ENCODE results near the gene COL23A1.

Gene COL23A1

GRCh38 chr5:178458140-178458539 lies 132.1 kb downstream of the COL23A1 start:
- DNase-seq (ENCODE audit: low read depth), result no peak

GRCh38 chr5:178457471-178457870 lies 132.7 kb downstream of the COL23A1 start:
- no peak for DNase-seq (ENCODE audit: low read depth)

GRCh38 chr5:178455480-178455835 lies 134.7 kb downstream of the COL23A1 start:
- DNase-seq (ENCODE audit: low read depth), result no peak

GRCh38 chr5:178454821-178455479 lies 135.2 kb downstream of the COL23A1 start:
- no peak for DNase-seq (ENCODE audit: low read depth)

- DNase-seq (ENCODE audit: low read depth), result no peak
Measured at GRCh38 chr5:178454303-178454702, 135.9 kb downstream of the COL23A1 start.

- DNase-seq (ENCODE audit: low read depth), result no peak
Measured at GRCh38 chr5:178453224-178453623, 137.0 kb downstream of the COL23A1 start.

GRCh38 chr5:178450121-178451028 lies 139.8 kb downstream of the COL23A1 start:
- DNase-seq (ENCODE audit: low read depth), result no peak

- no peak for DNase-seq (ENCODE audit: low read depth)
Measured at GRCh38 chr5:178449163-178450070, 140.8 kb downstream of the COL23A1 start.

GRCh38 chr5:178445534-178445933 lies 144.7 kb downstream of the COL23A1 start:
- DNase-seq (ENCODE audit: low read depth), result no peak

GRCh38 chr5:178442405-178443257 lies 147.6 kb downstream of the COL23A1 start:
- DNase-seq (ENCODE audit: low read depth), result no peak

GRCh38 chr5:178441486-178442270 lies 148.5 kb downstream of the COL23A1 start:
- no peak for DNase-seq (ENCODE audit: low read depth)

- no peak for DNase-seq (ENCODE audit: low read depth)
Measured at GRCh38 chr5:178440181-178440580, 150.0 kb downstream of the COL23A1 start.

- no peak for DNase-seq (ENCODE audit: low read depth)
Measured at GRCh38 chr5:178439493-178440180, 150.6 kb downstream of the COL23A1 start.

GRCh38 chr5:178438796-178439195 lies 151.4 kb downstream of the COL23A1 start:
- DNase-seq (ENCODE audit: low read depth), result no peak

GRCh38 chr5:178437386-178438075 lies 152.7 kb downstream of the COL23A1 start:
- DNase-seq (ENCODE audit: low read depth), result no peak

- DNase-seq (ENCODE audit: low read depth), result no peak
Measured at GRCh38 chr5:178436326-178436940, 153.8 kb downstream of the COL23A1 start.

GRCh38 chr5:178435321-178436238 lies 154.6 kb downstream of the COL23A1 start:
- no peak for DNase-seq (ENCODE audit: low read depth)

GRCh38 chr5:178434851-178435250 lies 155.3 kb downstream of the COL23A1 start:
- no peak for DNase-seq (ENCODE audit: low read depth)
